Common myeloid progenitor, CD34-positive (primary cell): ENCODE results near the gene PTPRM.

Experiments
- CTCF ChIA-PET: fragments of 350-600 bp; sonication (Branson Sonifier 250); formaldehyde crosslinking; loops from one replicate; lab custom pipeline; 2021; ENCODE audit warnings: antibody characterized with exemption; lab: Charles Lee
- POLR2A ChIA-PET: fragments of 350-600 bp; sonication (Branson Sonifier 250); formaldehyde crosslinking; loops from one replicate; lab custom pipeline; 2021; ENCODE audit warnings: antibody characterized with exemption; lab: Charles Lee
- DNase-seq, 3 donors: peaks; one replicate each; pipeline versions ENCODE4 v3.0.0 to v3.0.0-alpha.2; 2013
- H3K27ac ChIP-seq, 2 experiments: 1 replicate in 1 of 2; 2 replicates in 1 of 2; pipeline ENCODE4 v1.7.0; 2013; ENCODE audit warnings: inconsistent platforms in 2 of 2, low read length in 2 of 2, mild to moderate bottlenecking in 2 of 2, low read depth in 1 of 2, moderate library complexity in 1 of 2; ENCODE audit not compliant: severe bottlenecking in 2 of 2, insufficient read depth in 1 of 2, poor library complexity in 1 of 2
- H3K27me3 ChIP-seq, 5 experiments: replicated peaks in 2 of 5; 1 replicate in 3 of 5; 2 replicates in 2 of 5; pipeline versions ENCODE4 v1.6.1 to v1.7.0; 2013; ENCODE audit warnings: low read length in 4 of 5, mild to moderate bottlenecking in 2 of 5, moderate library complexity in 2 of 5, inconsistent platforms in 1 of 5; ENCODE audit not compliant: insufficient read depth in 5 of 5, control insufficient read depth in 4 of 5
- H3K36me3 ChIP-seq, 4 experiments: 1 replicate in 2 of 4; 2 replicates in 2 of 4; pipeline versions ENCODE4 v1.6.1 to v1.7.0; 2013; ENCODE audit warnings: low read length in 3 of 4, control low read depth in 1 of 4, mild to moderate bottlenecking in 1 of 4; ENCODE audit not compliant: control insufficient read depth in 4 of 4, insufficient read depth in 4 of 4
- H3K4me1 ChIP-seq, 4 experiments: 1 replicate in 3 of 4; 2 replicates in 1 of 4; pipeline versions ENCODE4 v1.6.1 to v1.7.1; 2013; ENCODE audit warnings: low read length in 3 of 4, mild to moderate bottlenecking in 3 of 4, control low read depth in 1 of 4, inconsistent platforms in 1 of 4, moderate library complexity in 1 of 4; ENCODE audit not compliant: control insufficient read depth in 4 of 4, insufficient read depth in 4 of 4; ENCODE audit errors: control extremely low read depth in 1 of 4
- H3K4me3 ChIP-seq, 7 experiments: 1 replicate in 4 of 7; 2 replicates in 3 of 7; pipeline versions ENCODE4 v1.5.1 to v1.7.0; 2013; ENCODE audit warnings: mild to moderate bottlenecking in 7 of 7, low read length in 6 of 7, moderate library complexity in 6 of 7, inconsistent platforms in 2 of 7, low read depth in 2 of 7, control low read depth in 1 of 7; ENCODE audit not compliant: insufficient read depth in 4 of 7, control insufficient read depth in 1 of 7; ENCODE audit errors: extremely low read depth in 1 of 7
- H3K9me3 ChIP-seq, 5 experiments: 1 replicate in 4 of 5; 2 replicates in 1 of 5; pipeline versions ENCODE4 v1.6.1 to v1.7.1; 2013; ENCODE audit warnings: low read length in 4 of 5, mild to moderate bottlenecking in 2 of 5, inconsistent platforms in 1 of 5, low read depth in 1 of 5, moderate library complexity in 1 of 5; ENCODE audit not compliant: control insufficient read depth in 4 of 5, insufficient read depth in 2 of 5; ENCODE audit errors: control extremely low read depth in 1 of 5
- WGBS: methylation state at CpG from one replicate; pipeline ENCODE4 v1.1.5; 2013; ENCODE audit not compliant: insufficient coverage; 5-methylcytosine and 5-hydroxymethylcytosine counted together

PTPRM gene

GRCh38 chr18:7779211-7779610 is 212.1 kb downstream of the PTPRM start:
- H3K27me3 ChIP-seq, result no peaks in the 10 kb centered on the region
- no peak overlapping the region for H3K4me3 ChIP-seq
- no peaks in the 10 kb centered on the region for H3K36me3 ChIP-seq
- 100% methylated on average over 2 of the region's 3 CpGs for WGBS
- ChIA-PET CTCF (no interaction called here), POLR2A (no interaction called here)
- H3K9me3 ChIP-seq, result peaks cover 0 to 4% (median 0%) of the 10 kb centered on the region in 5 experiments
- DNase-seq, result no peak
- H3K4me1 ChIP-seq, result no peaks in the 10 kb centered on the region
- no peak overlapping the region for H3K27ac ChIP-seq

GRCh38 chr18:7784171-7784570 is 217.1 kb downstream of the PTPRM start:
- 91% methylated on average over 3 of the region's 4 CpGs for WGBS
- ChIA-PET CTCF (interaction anchor here (0.7 to 1.6 kb wide), 3 partner anchors 10 to 17 kb away, joined by 3 to 4 read pairs (median 4); no protein-coding TSS in a partner anchor), POLR2A (no interaction called here)
- H3K27me3 ChIP-seq, result no peaks in the 10 kb centered on the region
- no peak overlapping the region for H3K27ac ChIP-seq
- no peak for DNase-seq
- no peaks in the 10 kb centered on the region for H3K36me3 ChIP-seq
- no peak overlapping the region for H3K4me3 ChIP-seq
- H3K9me3 ChIP-seq, result peaks cover 0 to 4% (median 0%) of the 10 kb centered on the region in 5 experiments
- H3K4me1 ChIP-seq, result no peaks in the 10 kb centered on the region

GRCh38 chr18:7786569-7786968 is 219.5 kb downstream of the PTPRM start:
- no peak overlapping the region for H3K4me3 ChIP-seq
- no peak overlapping the region for H3K27ac ChIP-seq
- no peak for DNase-seq
- ChIA-PET POLR2A (no interaction called here), CTCF (no interaction called here)
- no peaks in the 10 kb centered on the region for H3K27me3 ChIP-seq
- H3K36me3 ChIP-seq, result no peaks in the 10 kb centered on the region
- peaks cover 0 to 7% (median 2%) of the 10 kb centered on the region in 4 experiments for H3K4me1 ChIP-seq
- WGBS, result 100% methylated on average over 1 of the region's 1 CpG
- H3K9me3 ChIP-seq, result peaks cover 0 to 4% (median 0%) of the 10 kb centered on the region in 5 experiments

GRCh38 chr18:7787339-7787738 is 220.2 kb downstream of the PTPRM start:
- H3K4me1 ChIP-seq, result peaks cover 0 to 7% (median 2%) of the 10 kb centered on the region in 4 experiments
- no peak overlapping the region for H3K4me3 ChIP-seq
- peaks cover 0 to 4% (median 0%) of the 10 kb centered on the region in 5 experiments for H3K9me3 ChIP-seq
- no peak for DNase-seq
- H3K27me3 ChIP-seq, result no peaks in the 10 kb centered on the region
- WGBS, result 100% methylated on average over 1 of the region's 2 CpGs
- H3K36me3 ChIP-seq, result no peaks in the 10 kb centered on the region
- H3K27ac ChIP-seq, result no peak overlapping the region
- ChIA-PET POLR2A (no interaction called here), CTCF (no interaction called here)

GRCh38 chr18:7789856-7790552 is 222.9 kb downstream of the PTPRM start:
- Histone ChIP-seq H3K4me3 (peak overlapping the region in 1 of 7 experiments; percentile 24), H3K27me3 (no peaks in the 10 kb centered on the region), H3K36me3 (no peaks in the 10 kb centered on the region), H3K9me3 (no peaks in the 10 kb centered on the region), H3K4me1 (peaks cover 0 to 7% (median 2%) of the 10 kb centered on the region in 4 experiments), H3K27ac (no peak overlapping the region)
- CTCF ChIA-PET, result interaction anchor here (1.7 kb wide), 1 partner anchor 599 kb away, joined by 4 read pairs; no protein-coding TSS in a partner anchor
- POLR2A ChIA-PET, result interaction anchor here (0.6 kb wide), 1 partner anchor 1544 kb away, joined by 3 read pairs; no protein-coding TSS in a partner anchor
- WGBS, result 29% methylated on average over 4 of the region's 5 CpGs
- peak; percentile 14 to 47 (median 33) for DNase-seq

GRCh38 chr18:7793100-7793499 is 226.0 kb downstream of the PTPRM start:
- ChIA-PET POLR2A (no interaction called here), CTCF (no interaction called here)
- Histone ChIP-seq H3K4me3 (no peak overlapping the region), H3K9me3 (no peaks in the 10 kb centered on the region), H3K4me1 (peaks cover 0 to 7% (median 2%) of the 10 kb centered on the region in 4 experiments), H3K27me3 (no peaks in the 10 kb centered on the region), H3K36me3 (no peaks in the 10 kb centered on the region), H3K27ac (no peak overlapping the region)
- DNase-seq, result no peak
- no CpG with 5 or more reads among the region's 5 CpGs for WGBS

- CTCF ChIA-PET, result interaction anchor here (0.8 kb wide), 1 partner anchor 16 kb away, joined by 3 read pairs; no protein-coding TSS in a partner anchor
- DNase-seq, result no peak
- Histone ChIP-seq H3K27me3 (no peaks in the 10 kb centered on the region), H3K36me3 (no peaks in the 10 kb centered on the region), H3K4me3 (no peak overlapping the region), H3K9me3 (no peaks in the 10 kb centered on the region), H3K27ac (no peak overlapping the region), H3K4me1 (no peaks in the 10 kb centered on the region)
- POLR2A ChIA-PET, result no interaction called here
- WGBS, result 100% methylated on average over 3 of the region's 4 CpGs
Measured at GRCh38 chr18:7803956-7804469, 236.9 kb downstream of the PTPRM start.
